ENCODE data around the gene KIF12.
"Not testable (repeated sequence)": the region's sequence is repeated elsewhere in the genome, so short reads cannot be mapped to it uniquely, and the experiment has no call there.

Gene KIF12

DNA sequence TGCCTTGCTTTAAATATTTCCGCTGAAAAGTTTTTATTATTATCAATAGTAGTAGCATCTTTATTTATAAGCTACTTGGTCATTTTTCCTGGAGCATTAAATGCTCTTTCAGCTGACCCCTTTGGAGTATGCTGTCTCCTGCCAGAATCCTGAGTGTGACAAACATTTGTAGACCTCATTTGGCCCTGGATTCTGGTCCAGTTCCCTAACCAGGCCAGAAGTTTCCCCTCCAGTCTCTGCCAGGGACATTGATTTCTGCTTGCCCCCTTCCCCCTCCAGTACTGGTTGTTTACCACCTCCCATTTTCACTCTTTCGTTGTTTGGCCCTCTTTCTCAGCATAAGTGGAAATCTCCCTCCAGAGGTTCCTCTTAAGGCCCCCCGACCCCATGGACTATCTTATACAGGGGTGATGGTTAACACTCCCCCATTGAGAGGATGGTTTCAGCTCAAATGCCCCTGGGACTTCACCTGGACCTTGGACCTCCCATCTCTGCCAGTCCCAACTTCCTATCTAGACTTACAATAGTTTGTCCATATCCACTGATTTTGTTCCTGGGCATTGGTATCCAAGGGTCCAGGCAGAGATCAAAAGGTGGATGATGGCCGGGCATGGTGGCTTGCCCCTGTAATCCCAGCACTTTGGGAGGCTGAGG lies 31.7 kb upstream of the KIF12 start:
- in situ Hi-C loops (cut with MboI; ENCODE audit: low sequenced_read_pairs, unreplicated experiment), result no loop called here
- DNase-seq (ENCODE audit: low spot score), result no peak
- TF ChIP-seq, protein P1, sequence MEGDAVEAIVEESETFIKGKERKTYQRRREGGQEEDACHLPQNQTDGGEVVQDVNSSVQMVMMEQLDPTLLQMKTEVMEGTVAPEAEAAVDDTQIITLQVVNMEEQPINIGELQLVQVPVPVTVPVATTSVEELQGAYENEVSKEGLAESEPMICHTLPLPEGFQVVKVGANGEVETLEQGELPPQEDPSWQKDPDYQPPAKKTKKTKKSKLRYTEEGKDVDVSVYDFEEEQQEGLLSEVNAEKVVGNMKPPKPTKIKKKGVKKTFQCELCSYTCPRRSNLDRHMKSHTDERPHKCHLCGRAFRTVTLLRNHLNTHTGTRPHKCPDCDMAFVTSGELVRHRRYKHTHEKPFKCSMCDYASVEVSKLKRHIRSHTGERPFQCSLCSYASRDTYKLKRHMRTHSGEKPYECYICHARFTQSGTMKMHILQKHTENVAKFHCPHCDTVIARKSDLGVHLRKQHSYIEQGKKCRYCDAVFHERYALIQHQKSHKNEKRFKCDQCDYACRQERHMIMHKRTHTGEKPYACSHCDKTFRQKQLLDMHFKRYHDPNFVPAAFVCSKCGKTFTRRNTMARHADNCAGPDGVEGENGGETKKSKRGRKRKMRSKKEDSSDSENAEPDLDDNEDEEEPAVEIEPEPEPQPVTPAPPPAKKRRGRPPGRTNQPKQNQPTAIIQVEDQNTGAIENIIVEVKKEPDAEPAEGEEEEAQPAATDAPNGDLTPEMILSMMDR (IDR thresholded peaks at IDR 0.05; ENCODE audit: borderline replicate concordance, control extremely low read depth, extremely low read depth, insufficient read depth, missing control alignments), result no peak

DNA sequence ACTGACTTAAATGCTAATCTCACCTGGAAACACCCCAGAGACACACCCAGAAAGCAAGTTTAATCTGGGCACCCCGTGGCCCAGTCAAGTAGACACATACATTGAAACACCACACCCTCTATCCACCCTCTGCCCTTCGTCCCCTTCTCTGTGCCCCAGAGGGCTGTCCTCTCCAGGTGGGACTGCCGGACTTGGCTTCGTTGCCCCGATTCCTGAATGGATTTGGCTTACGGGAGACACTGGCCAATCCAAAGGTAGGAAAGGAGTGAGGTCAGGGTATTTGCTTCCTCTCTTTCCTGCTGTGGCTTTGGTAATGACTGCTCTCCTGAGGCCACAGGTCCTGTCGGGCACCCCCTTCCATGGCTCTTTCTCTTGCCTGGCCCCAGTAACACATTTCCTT lies 31.0 kb upstream of the KIF12 start:
- no peak for DNase-seq (ENCODE audit: low spot score)
- in situ Hi-C loops (cut with MboI; ENCODE audit: low sequenced_read_pairs, unreplicated experiment), result no loop called here

DNA sequence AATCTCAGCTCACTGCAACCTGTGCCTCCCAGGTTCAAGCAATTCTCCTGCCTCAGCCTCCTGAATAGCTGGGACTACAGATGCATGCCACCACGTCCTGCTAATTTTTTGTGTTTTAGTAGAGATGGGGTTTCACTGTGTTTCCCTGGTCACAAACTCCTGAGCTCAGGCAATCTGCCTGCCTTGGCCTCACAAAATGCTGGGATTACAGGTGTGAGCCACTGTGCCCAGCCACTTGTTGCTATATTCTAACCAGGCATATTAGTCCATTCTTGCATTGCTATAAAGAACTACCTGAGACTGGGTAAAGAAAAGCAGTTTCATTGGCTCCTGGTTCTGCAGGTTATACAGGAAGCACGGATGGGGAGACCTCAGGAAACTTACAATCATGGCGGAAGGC lies 29.7 kb upstream of the KIF12 start:
- in situ Hi-C loops (cut with MboI; ENCODE audit: low sequenced_read_pairs, unreplicated experiment); DNase-seq (ENCODE audit: low spot score): not testable (repeated sequence)

More for the DNA sequence above, 31.0 kb upstream of the KIF12 start:
- TF ChIP-seq, protein P1 (IDR thresholded peaks at IDR 0.05; ENCODE audit: borderline replicate concordance, control extremely low read depth, extremely low read depth, insufficient read depth, missing control alignments), result no peak

DNA sequence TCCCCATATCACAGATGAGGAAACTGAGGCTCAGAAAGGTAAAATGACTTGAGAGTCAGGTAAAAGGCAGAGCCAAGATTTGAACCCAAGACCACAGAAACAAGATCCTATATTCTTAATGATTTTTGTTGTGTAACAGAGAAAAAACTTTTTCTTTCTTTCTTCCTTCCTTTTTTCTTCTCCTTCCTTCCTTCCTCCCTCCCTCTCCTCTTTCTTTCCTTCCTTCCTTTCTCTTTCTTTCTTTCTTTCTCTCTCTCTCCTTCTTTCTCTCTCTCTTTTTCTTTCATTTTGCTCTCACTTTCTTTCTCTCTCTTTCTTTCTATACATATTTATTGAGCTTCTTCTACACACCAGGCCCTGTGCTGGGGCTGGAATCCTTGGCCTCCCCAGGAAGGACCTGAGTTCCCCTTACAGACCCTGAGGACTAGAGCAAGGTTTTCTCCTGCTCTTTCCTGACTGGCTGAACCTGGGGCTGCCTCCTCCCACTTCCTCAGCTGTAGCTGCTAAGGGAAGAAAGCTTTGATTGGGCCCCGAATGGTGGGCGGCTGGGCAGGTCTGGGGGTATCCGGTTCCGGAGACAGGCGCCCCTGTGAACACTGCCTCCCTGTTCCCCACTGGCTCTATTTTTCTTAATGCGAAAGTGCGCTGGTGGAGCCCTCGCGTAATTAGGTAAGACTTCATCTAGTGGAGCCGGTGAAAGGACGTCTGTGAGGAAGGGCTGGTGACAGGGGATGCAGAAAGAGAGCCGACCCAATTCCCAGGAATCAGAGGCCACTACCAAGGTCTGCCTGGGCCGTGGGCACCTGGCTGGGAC lies 27.4 kb upstream of the KIF12 start:
- TF ChIP-seq, protein P1 (IDR thresholded peaks at IDR 0.05; ENCODE audit: borderline replicate concordance, control extremely low read depth, extremely low read depth, insufficient read depth, missing control alignments), result no peak
- in situ Hi-C loops (cut with MboI; ENCODE audit: low sequenced_read_pairs, unreplicated experiment), result no loop called here
- DNase-seq (ENCODE audit: low spot score), result no peak

DNA sequence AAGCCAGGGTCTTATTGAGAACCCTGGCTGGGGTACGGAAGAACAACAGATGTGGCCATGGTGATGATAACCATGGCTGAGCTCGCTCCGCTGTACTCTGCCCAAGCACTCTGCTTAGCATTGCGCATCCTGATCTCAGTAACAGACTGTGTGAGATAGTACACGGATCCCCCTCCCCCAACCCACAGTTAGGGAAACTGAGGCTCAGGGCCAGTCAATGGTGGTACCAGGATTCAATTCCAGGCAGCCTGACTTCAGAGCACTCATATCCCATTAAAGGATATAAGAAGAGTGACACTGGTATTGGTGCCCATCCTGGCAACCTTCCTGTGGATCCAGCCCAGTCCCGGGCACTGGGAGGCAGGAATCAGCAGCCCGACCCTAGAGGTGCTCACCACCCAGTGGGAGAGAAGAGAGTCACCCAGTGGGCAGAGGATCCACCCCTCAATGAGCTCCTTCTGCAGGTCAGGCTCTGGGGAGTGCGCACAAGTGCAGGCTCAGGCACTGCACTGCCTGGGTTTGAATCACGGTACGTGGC lies 26.5 kb upstream of the KIF12 start:
- TF ChIP-seq, protein P1 (IDR thresholded peaks at IDR 0.05; ENCODE audit: borderline replicate concordance, control extremely low read depth, extremely low read depth, insufficient read depth, missing control alignments), result no peak
- in situ Hi-C loops (cut with MboI; ENCODE audit: low sequenced_read_pairs, unreplicated experiment), result no loop called here
- no peak for DNase-seq (ENCODE audit: low spot score)

- DNase-seq (ENCODE audit: low spot score), result no peak
- in situ Hi-C loops (cut with MboI; ENCODE audit: low sequenced_read_pairs, unreplicated experiment), result no loop called here
- TF ChIP-seq, protein P1 (IDR thresholded peaks at IDR 0.05; ENCODE audit: borderline replicate concordance, control extremely low read depth, extremely low read depth, insufficient read depth, missing control alignments), result no peak
These were observed 25.8 kb upstream of the KIF12 start for GRCh38 chr9:114124666-114125475.

All from GM13976 (cell line).